DMS79 treated with DMSO at 0.1 percent for 48 hours (cell line): Measurements from ENCODE around the gene HEATR3.
A peak's percentile ranks its signal among the peaks of the same experiment; 100 is the strongest.
"Not testable (repeated sequence)": the region's sequence is repeated elsewhere in the genome, so short reads cannot be mapped to it uniquely, and the experiment has no call there.

ENCODE experiments used
- DNase-seq: peaks from one replicate; lab custom pipeline; 2025; lab: John Stamatoyannopoulos, UW

Gene HEATR3

GRCh38 chr16:50102051-50102746, 36.4 kb downstream of the HEATR3 start:
- no peak for DNase-seq

DNA sequence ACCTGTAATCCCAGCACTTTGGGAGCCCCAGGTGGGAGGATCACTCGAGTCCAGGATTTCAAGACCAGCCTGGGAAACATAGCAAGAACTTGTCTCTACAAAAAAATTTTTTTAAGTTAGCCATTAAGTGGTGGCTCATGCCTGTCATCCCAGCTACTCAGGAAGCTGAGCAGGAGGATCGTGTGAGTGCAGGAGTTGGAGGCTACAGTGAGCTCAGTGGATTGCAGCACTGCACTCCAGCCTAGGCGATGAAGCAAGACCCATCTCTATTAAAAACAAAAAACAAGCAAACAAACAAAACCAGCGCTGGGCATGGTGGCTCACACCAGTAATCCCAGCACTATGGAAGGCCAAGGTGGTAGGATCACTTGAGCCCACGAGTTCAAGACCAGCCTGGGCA, 38.0 kb downstream of the HEATR3 start:
- DNase-seq: no peak

GRCh38 chr16:50114357-50115129, 48.8 kb downstream of the HEATR3 start:
- DNase-seq: no peak

GRCh38 chr16:50120711-50121110, 54.9 kb downstream of the HEATR3 start:
- no peak for DNase-seq

DNA sequence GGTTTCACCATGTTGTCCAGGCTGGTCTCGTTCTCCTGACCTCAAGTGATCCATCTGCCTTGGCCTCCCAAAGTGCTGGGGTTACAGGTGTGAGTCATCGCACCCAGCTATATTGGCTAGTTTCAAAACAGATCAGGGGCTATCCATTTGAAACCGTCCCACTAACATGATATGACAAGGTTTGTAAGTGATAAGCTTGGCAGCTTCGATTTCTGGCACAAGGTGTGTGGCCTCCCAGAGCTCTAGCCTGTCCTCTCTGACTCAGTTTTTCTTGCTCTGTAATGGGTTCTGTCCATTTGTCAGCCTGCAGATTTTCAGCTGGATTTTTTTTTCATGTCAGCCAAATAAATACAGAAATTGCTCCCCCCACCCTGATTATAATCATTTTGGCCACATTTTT, 55.5 kb downstream of the HEATR3 start:
- no peak for DNase-seq

DNA sequence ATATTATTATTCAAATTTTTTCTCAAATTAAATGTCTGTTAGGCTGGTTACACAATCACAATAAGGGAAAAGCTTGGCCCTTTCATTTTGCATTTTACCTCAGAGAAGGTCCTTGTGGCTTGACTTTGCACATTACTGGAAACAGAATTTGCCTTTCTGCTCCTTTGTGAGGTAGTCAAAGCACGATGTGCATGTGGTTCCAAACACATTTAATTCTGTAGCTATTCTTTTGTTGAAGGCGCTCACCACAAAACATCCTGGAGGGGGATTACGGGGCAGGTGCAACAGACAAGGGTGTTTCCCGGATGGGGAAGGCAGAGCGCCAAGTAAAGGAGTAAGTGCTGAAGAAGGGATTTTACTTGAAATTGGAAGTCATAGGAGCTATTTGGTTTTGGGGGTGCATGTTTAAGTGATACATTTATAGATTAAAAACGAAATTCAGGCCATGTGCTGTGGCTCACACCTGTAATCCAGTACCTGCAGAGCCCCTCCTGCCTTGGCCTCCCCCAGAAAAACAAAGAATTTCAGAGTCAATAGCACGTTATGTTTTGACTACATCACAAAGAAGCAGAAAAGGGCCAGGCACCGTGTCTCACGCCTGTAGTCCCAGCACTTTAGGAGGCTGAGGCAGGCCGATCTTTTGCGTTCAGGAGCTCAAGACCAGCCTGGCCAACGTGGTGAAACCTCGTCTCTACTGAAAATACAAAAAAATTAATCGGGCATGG, 56.1 kb downstream of the HEATR3 start:
- peak; percentile 1 for DNase-seq

DNA sequence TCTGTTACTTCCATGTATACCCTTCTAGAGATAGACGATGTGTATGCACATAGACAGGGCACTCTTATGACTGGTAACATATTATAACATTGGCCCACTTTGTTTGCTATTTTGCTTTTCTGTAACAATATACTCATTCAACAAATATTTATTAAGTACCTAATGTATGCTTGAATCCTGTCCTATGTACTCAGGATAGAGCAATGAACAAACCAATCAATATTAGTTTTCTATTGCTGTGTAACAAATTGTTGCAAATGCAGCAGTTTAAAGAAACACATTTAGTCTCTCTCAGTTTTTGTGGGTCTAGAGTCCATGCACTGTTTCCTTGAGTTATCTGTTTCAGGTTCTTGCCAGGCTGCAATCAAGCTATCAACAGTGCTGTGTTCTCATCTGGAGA, 57.6 kb downstream of the HEATR3 start:
- DNase-seq: no peak

- no peak for DNase-seq
Observed at GRCh38 chr16:50124769-50125168, 59.0 kb downstream of the HEATR3 start.

DNA sequence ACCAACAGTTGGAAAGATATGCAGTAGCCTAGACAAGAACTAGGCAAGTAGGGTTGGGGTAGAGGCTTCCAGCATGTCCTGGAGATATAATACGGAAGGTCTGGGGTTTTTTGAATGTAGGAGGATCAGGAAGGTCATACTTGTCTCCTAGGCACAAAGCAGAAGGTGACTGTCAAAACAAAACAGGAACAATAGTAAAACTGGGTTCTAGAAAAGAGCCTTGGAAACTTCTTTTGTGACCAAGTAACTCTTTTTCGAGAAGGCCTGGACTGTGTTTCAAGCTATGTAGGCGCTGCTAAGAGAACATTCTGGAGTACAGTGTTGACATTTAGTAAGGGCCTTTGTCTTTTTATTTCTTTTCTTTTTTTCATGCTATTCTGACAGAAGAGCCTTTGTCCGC, 60.4 kb downstream of the HEATR3 start:
- DNase-seq: no peak

DNA sequence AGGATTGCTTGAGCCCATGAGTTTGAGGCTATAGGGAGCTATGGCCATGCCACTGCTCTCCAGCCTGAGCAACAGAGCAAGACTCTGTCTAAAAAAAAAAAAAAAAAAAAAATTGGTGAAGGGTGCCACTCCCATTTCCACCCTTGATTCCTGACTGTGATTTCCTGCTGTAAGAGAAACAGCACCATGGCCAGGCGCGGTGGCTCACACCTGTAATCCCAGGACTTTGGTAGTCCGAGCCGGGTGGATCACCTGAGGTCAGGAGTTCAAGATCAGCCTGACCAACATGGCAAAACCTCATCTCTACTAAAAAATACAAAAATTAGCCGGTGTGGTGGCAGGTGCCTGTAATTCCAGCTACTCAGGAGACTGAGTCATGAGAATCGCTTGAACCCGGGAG, 66.8 kb downstream of the HEATR3 start:
- DNase-seq: not testable (repeated sequence)

DNA sequence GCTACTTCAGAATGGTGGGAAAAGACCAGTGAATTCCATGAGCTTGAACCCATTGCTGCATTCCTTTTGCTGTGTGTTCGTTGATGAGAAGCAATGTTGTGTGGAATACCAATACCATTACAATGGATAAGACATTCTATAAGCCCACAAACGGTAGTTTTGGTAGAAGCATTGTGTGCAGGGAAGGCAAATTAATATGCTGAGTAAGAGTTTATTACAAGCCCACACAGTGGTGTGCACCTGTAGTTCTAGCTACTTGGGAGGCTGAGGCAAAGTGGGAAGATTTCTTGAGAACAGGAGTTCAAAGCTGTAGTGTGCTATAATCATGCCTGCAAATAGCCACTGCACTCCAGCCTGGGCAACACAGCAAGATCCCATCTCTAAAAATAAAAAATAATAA, 67.4 kb downstream of the HEATR3 start:
- DNase-seq: no peak

DNA sequence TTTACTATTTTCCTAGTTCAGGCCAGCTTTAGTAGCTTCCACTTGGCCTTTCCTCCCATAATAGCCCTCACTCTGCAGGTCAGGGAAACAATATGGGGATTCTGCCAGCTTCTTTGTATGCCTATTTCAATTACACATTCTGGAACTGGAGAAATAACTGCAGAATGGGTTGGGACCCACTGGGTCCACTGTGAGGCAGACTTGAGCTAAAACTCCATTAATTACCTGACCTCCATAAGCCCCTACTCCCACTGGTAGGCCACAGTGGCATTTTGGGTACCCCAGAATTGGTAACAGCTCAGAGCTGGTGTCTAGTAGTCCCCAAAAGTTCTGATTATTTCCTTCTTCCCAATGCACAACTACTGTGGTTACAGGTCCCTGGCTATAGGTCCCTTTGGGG, 70.6 kb downstream of the HEATR3 start:
- no peak for DNase-seq

DNA sequence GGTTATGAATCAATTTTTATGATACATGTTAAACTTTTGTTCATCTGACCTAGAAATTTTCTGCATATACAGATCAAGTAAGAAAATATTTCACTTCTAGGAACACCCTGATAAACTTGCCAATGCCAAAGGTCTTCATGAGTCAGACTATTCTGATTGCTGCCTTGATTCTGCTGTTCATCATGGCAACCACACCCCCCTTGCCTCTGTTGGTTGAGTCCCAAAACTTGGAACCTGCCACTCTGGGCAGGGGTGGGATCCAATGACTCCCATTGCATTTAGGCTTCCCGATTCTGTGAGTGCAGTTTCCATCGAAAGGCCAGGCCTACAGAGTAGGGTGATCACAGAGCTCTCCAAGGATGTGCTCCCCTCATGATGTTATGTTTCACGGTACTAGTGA, 71.5 kb downstream of the HEATR3 start:
- DNase-seq: no peak

- DNase-seq: no peak
Observed at GRCh38 chr16:50139580-50139979, 73.8 kb downstream of the HEATR3 start.

GRCh38 chr16:50144211-50144610, 78.4 kb downstream of the HEATR3 start:
- DNase-seq: no peak

DNA sequence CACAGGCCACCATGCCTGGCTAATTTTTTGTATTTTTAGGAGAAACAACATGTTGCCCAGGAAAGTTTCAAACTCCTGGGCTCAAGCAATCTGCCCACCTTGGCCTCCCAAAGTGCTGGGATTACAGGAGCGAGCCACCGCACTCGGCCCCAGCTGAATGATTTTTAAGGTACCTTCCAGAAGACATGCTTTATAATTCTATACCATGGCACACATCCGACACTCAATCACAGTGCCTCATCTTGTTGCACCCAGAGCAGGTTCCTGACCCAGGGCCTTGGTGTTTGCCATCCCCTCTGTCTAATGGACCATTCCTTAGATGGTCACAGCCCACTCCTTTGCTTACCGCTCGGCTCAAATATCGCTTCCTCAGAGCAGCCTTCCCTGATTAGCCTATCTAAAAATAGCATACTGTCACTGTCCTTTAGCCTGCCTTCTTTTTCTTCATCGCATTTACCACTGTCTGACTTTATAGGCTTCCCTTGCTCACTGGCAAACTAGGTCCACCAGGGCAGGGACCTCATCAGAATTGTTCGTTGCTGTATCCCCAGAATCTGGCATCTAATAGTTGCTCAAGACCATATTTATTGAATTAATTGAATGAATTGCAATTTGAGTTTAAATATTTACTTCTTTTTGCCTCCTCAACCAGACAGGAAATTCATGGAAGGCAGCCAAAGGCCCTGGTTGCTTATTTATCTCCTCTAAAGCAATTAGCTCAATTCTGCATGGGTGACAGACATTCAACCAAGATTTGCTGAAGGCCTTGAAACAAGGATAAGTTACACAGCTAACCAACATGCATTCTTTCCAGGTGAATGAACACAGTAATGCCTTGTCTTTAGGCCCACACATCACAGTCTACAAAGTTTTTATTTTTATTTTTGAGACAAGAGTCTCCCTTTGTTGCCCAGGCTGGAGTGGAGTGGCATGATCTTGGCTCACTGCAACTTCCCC, 81.0 kb downstream of the HEATR3 start:
- peak; percentile 53 for DNase-seq

DNA sequence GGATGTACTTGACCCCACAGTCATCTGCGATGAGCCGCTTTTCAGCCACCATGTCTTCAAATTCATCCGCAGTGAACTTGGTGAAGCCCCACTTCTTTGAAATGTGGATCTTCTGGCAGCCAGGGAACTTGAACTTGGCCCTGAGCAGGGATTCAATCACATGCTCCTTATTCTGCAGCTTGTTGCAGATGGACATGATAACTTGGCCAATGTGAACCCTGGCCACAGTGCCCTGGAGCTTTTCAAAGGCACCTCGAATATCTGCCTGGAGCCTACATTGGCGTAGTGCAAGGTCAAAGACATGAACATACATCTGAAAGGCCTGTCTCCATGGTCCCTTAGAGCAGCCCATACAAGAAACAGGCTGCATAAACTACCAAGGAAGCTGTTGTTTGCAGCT, 85.6 kb downstream of the HEATR3 start:
- no peak for DNase-seq

GRCh38 chr16:50151756-50152155, 86.0 kb downstream of the HEATR3 start:
- no peak for DNase-seq

DNA sequence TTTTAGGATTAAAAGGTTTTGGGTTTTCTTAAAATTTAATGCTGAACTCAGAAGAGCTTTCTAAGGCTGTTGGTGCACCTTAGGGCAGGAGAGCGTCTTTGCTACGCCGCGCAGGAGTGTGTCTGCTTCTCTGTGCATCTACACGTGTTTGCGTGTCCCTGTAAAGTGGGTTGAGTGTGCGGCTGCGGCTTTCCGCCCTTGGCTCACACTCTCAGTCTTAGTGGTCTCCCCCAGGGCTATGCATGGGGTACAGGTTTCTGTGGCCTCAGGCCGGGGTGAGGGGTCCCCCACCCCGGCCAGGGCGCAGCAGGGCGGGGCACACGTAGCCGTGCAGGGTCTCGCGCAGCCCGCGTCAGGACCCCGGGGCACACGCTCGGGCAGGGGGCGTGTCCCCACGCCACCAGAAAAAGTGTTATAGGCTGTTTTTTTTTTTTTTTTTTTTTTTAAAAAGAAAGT, 86.6 kb downstream of the HEATR3 start:
- DNase-seq: no peak

- peak; percentile 41 for DNase-seq
Observed at GRCh38 chr16:50152807-50153595, 87.2 kb downstream of the HEATR3 start, which contains the start of gene TENT4B. TENT4B (plus strand) TSS chr16:50153306; CDS start chr16:50153622, 316 bp downstream.
